ENCODE measurements around the gene SLC12A7.

DNA sequence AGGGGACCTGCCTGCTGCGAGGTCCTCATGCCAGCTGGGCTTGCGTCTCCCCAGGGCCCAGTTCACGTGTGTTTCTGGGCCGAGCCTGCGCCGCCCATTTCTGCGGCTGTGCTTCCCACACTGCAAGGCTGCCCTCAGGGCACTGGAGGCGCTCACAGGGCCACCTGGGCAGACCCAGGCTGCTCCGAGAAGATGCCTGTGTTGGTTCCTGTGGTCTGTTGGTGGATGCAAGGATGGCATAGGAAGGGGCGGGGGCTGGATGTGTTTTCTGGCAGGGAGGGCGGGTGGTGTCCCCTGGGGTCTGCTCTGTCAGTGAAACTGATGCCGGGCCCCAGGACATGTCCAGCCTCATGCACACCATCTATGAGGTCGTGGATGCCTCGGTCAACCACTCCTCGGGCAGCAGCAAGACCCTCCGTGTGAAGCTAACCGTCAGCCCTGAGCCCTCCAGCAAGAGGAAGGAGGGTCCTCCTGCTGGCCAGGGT is 77.4 kb downstream of the SLC12A7 start:
- TF ChIP-seq, protein P1, sequence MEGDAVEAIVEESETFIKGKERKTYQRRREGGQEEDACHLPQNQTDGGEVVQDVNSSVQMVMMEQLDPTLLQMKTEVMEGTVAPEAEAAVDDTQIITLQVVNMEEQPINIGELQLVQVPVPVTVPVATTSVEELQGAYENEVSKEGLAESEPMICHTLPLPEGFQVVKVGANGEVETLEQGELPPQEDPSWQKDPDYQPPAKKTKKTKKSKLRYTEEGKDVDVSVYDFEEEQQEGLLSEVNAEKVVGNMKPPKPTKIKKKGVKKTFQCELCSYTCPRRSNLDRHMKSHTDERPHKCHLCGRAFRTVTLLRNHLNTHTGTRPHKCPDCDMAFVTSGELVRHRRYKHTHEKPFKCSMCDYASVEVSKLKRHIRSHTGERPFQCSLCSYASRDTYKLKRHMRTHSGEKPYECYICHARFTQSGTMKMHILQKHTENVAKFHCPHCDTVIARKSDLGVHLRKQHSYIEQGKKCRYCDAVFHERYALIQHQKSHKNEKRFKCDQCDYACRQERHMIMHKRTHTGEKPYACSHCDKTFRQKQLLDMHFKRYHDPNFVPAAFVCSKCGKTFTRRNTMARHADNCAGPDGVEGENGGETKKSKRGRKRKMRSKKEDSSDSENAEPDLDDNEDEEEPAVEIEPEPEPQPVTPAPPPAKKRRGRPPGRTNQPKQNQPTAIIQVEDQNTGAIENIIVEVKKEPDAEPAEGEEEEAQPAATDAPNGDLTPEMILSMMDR (IDR thresholded peaks at IDR 0.05) = no peak
- no peak for TF ChIP-seq POLR2A (IDR thresholded peaks at IDR 0.05)
